Measurements from ENCODE around the gene MGARP.
"Not testable (repeated sequence)": the region's sequence is repeated elsewhere in the genome, so short reads cannot be mapped to it uniquely, and the experiment has no call there.

Gene MGARP

GRCh38 chr4:139279760-139280620 is at the start of gene MGARP:
TSS of gene MGARP (minus strand) at chr4:139280225. CDS start at chr4:139280158, 67 bp downstream.
- no peak for DNase-seq (ENCODE audit: low read depth in 3 of 3)

- DNase-seq (ENCODE audit: low read depth in 3 of 3), result no peak
Measured at GRCh38 chr4:139329665-139330200, 49.7 kb upstream of the MGARP start.

DNA sequence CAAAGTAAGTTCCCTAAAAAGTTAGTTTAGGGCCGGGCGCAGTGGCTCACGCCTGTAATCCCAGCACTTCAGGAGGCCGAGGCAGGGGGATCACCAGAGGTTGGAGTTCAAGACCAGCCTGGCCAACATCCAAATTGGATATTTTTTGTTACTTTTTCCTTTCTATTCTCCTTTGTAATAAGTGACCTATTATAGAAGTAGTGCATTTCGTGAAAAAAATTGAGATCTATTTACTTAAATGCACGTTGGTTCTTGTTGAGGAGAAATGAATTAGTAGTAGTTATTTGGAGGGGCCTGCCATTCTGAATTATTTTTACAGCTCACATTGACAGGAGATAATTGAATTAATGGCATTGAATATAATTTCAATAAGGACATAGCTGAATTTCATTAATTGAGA is 44.6 kb upstream of the MGARP start:
- no peak for DNase-seq (ENCODE audit: low read depth in 3 of 3)

GRCh38 chr4:139322541-139322940 is 42.5 kb upstream of the MGARP start:
- DNase-seq (ENCODE audit: low read depth in 3 of 3), result not testable (repeated sequence)

- DNase-seq (ENCODE audit: low read depth in 3 of 3), result not testable (repeated sequence)
Measured at GRCh38 chr4:139322070-139322469, 42.0 kb upstream of the MGARP start.

DNA sequence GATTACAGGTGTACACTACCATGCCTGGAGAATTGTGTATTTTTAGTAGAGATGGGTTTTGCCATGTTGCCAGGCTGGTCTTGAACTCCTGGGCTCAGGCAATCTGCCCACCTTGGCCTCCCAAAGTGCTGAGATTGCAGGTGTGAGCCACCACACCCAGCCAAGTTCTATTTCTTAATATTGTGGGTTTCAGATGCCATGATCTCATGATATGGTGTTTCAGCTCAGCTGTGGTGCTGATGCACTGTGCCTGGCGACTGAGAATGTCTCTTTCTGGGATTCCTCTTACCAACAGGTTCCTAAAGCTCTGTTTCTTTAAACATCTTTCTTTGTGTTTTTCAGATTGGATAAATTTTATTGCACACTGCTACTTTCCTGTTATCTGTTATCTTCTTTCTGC is 39.5 kb upstream of the MGARP start:
- DNase-seq (ENCODE audit: low read depth in 3 of 3), result no peak

- DNase-seq (ENCODE audit: low read depth in 3 of 3), result no peak
Measured at GRCh38 chr4:139317635-139318034, 37.6 kb upstream of the MGARP start.

DNA sequence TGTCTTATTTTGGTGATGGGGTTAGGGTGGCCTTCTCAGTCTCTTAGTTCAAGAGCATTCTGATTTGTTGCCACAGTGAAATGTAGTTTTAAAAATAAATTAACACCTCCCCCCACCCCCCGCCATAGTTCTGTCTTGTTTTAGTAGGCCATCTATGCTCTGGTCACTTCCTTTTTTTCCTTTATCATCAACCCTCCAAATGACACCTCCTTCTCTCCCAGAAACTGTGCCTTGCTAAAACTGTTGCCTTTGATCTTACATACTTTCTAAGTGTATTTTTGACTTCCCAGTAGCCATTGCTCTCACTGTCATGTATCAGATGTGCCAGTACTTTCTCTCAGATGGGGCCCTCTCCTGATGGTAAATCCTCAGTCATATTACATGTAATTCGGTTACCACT is 36.7 kb upstream of the MGARP start:
- DNase-seq (ENCODE audit: low read depth in 3 of 3), result no peak

DNA sequence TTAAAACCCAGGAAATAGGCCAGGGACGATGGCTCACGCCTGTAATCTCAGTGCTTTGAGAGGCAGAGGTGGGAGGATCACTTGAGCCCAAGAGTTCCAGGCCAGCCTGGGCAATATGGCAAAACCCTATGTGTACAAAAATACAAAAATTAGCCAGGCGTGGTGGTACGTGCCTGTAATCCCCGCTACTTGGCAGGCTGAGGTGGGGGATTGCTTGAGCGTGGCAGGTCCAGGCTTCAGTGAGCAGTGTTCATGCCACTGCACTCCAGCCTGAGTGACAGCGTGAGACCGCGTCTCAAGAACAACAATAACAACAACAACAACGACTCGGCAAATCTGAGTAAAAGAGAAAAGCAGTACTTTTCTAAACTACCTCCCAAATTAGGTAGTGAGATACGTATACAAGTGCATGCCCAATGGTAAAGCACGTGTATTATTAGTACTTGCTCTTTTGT is 35.2 kb upstream of the MGARP start:
- DNase-seq (ENCODE audit: low read depth in 3 of 3), result no peak

GRCh38 chr4:139314047-139314800 is 34.2 kb upstream of the MGARP start:
- no peak for DNase-seq (ENCODE audit: low read depth in 3 of 3)

DNA sequence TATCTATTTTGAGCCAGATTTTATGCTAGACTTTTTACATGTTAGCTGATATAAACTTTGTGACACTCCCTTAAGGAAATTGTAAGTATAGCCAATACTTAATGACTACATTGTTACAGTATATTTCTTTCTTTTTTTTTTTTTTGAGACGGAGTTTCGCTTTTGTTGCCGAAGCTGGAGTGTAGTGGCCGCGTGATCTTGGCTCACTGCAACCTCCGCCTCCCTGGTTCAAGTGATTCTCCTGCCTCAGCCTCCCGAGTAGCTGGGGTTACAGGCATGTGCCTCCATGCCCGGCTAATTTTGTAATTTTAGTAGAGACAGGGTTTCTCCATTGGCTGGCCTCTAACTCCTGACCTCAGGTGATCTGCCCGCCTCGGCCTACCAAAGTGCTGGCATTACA is 33.4 kb upstream of the MGARP start:
- DNase-seq (ENCODE audit: low read depth in 3 of 3), result not testable (repeated sequence)

DNA sequence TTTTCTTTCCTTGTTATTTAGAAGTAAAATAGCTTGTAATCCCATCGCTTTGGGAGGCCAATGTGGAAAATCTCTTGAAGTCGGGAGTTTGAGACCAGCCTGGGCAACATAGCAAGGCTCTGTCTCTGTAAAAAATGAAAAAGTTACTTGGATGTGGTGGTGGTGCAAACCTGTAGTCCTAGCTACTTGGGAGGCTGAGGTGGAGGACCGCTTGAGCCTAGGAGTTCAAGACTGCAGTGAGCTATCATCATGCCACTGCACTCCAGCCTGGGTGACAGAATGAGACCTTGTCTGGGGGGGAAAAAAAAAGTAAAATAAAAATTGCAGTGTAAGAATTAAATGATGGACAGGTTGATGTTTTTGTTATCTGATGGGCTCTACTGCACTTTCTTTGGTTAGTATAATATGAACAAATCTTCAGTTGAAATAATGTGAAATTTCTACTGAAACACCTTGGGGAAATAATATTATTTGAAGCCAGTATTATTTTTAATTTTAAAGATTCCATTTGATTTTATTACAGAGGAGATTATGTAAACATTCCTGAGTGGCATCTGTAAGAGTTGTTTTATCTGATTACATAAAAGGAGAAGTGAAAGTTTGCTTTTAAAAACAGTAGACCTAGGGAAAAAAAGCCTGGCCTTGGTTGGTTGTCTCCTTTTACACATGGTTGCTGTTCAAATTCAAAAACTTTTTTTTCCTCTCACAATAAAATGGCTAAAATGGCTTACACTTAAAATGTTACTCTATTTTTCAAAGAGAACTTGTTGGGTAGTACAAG is 32.7 kb upstream of the MGARP start:
- DNase-seq (ENCODE audit: low read depth in 3 of 3), result no peak

GRCh38 chr4:139311909-139312308 is 31.9 kb upstream of the MGARP start:
- no peak for DNase-seq (ENCODE audit: low read depth in 3 of 3)

DNA sequence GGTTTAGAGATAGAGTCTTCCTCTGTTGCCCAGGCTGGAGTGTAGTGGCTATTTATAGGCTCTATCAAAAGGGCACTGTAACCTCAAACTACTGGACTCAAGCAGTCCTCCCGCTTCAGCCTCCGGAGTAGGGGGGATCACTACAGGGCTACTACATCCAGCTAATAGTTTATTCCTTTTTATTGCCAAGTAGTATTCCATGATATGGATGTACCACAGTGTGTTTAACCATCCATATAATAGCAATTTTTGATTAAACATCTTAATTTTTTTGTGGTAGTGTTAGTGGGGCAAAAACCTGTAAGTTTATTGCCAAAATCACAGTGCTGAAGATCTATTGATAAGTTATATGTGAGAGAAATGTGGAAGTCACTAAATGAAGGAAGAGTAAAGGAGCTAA is 24.9 kb upstream of the MGARP start:
- DNase-seq (ENCODE audit: low read depth in 3 of 3), result no peak

DNA sequence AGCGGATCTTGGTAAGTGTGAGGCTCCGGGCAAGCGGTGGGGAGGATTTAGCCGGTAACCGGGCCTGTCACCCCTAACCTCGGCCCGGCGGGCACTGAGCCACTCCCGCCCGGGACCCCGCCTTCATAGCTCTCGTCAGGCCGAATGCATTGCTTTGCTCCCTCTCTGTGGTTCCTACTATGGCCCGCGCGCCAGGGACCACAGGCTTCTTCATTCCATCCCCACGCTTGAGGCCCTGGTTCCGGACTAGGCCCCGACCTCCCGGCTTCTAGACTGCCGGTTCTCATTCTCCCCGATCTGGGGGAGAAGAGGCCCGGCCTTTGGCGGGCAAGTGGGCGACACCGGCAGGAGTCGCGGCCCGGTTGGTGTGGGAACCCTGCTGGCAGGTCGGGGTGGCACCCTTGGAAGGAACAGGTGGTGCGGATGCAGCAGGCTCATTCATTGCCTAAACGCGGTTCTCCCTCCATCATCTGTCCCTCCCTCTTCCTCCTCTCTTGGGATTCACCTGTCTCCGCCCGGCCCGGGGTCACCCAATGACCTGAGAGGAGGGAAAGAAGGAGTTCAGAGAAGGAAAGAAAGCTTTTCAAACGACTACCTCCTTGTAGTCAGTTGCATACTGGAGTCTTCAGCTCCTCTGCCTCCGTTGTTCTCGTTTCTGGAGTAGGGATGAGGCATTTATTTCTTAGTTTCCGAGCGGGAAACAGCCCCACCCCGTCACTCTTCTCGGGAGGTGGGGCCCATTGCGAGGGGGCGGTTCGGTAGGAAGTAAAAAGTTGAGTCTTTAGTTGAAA is 22.0 kb upstream of the MGARP start, which contains the start of gene NDUFC1:
TSS of gene NDUFC1 (minus strand) at position 657 of the 791 bp plus-strand sequence. CDS start 6,679 bp downstream, outside the sequence.
- peak in 2 of 3 experiments; percentile 39 to 51 for DNase-seq (ENCODE audit: low read depth in 3 of 3)

GRCh38 chr4:139301113-139301820 is 21.2 kb upstream of the MGARP start, which contains the start of gene NAA15:
TSS of gene NAA15 (plus strand) at chr4:139301505. CDS start at chr4:139301778, 273 bp downstream.
- peak; percentile 89 to 98 (median 95) for DNase-seq (ENCODE audit: low read depth in 3 of 3)

GRCh38 chr4:139300431-139301112 is 20.5 kb upstream of the MGARP start:
- no peak for DNase-seq (ENCODE audit: low read depth in 3 of 3)

DNA sequence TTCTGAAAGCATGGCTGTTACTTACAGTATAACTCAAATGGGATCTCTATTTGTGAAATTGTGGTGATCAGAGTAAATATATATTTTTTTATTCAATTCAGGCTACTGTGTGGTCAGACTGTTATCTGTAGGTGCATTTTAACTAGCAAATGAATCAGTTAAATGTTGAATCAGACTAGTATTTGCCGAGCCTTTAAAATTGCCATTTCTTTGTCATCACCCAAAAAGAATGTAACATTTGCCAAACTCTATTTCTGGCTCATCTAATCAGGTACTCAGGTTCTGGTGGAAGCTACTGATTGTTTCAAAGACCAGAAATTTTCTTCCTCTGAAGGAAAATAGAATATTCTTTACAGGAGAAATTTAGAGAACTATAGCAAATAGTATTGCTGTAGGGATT is 19.5 kb upstream of the MGARP start:
- no peak for DNase-seq (ENCODE audit: low read depth in 3 of 3)

DNA sequence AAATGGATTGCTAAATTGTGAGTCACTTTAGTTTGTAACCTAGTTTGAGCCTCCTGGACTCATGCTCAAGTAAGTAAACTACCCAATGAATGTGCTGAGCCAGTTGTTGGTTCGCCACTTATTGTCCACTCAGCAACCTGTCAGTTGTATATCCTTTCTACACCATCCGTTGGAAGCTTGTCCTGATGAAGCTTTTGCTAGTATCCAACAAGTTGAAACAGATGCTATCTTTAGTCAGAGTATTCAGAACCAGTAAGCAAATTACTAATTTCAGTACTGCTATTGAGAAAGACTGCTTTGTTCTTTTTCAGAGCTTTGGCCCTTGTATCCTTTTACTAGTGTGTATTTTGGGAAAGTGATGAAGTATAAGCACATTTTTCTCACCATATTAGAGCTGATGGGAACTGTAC is 17.0 kb upstream of the MGARP start:
- DNase-seq (ENCODE audit: low read depth in 3 of 3), result no peak
